OCI-LY7 (cell line): ENCODE measurements around the gene CD36. TPM values are rescaled to one million over a fixed set of nuclear protein-coding genes. Genes with fewer than 3 reads are reported as not detected.

Experiments
- BruUV-seq: library from RNA; stranded (reverse); fragments of 400-500 nt; replicated peaks from 2 replicates; lab custom pipeline; 2021; lab: Mats Ljungman, UMichigan
- CTCF ChIA-PET: fragments of 300-600 bp; sonication (Branson Sonifier 250); formaldehyde crosslinking; loops from one replicate; lab custom pipeline; 2022; ENCODE audit warnings: antibody characterized with exemption; ENCODE audit not compliant: unreplicated experiment; lab: Charles Lee
- POLR2A ChIA-PET: fragments of 300-600 bp; sonication (Branson Sonifier 250); formaldehyde crosslinking; loops from one replicate; lab custom pipeline; 2022; ENCODE audit warnings: antibody characterized with exemption; lab: Charles Lee
- DNase-seq: peaks from one replicate; pipeline ENCODE4 v3.0.0-alpha.2; 2015; ENCODE audit warnings: low spot score
- H2AFZ ChIP-seq: fragments of 200-600 bp; sonication (generic), shearing (Covaris generic); 2 replicates; pipeline ENCODE4 v1.6.1; 2014; ENCODE audit warnings: mild to moderate bottlenecking, antibody characterized with exemption, low read length, moderate library complexity
- H3K27ac ChIP-seq: fragments of 200-600 bp; sonication (generic); 2 replicates; pipeline ENCODE4 v1.5.1; 2014; ENCODE audit warnings: mixed run types, low read depth, mild to moderate bottlenecking, moderate library complexity, low read length, inconsistent platforms; ENCODE audit not compliant: poor library complexity, severe bottlenecking
- H3K36me3 ChIP-seq: fragments of 200-600 bp; sonication (generic); 2 replicates; pipeline ENCODE4 v1.6.1; 2014; ENCODE audit warnings: mild to moderate bottlenecking, antibody characterized with exemption, low read length, moderate library complexity, mixed read lengths; ENCODE audit not compliant: insufficient read depth
- H3K4me1 ChIP-seq: fragments of 200-600 bp; sonication (generic); 2 replicates; pipeline ENCODE4 v1.5.1; 2014; ENCODE audit warnings: mild to moderate bottlenecking, low read length; ENCODE audit not compliant: insufficient read depth, poor library complexity, severe bottlenecking
- H3K4me2 ChIP-seq: fragments of 200-600 bp; sonication (generic); 2 replicates; pipeline ENCODE4 v1.6.1; 2014; ENCODE audit warnings: mild to moderate bottlenecking, low read length
- H3K4me3 ChIP-seq: fragments of 200-600 bp; sonication (generic); 2 replicates; pipeline ENCODE4 v1.5.1; 2014; ENCODE audit warnings: mild to moderate bottlenecking, low read depth, low read length; ENCODE audit not compliant: poor library complexity, severe bottlenecking
- H3K79me2 ChIP-seq: fragments of 200-600 bp; sonication (generic); 2 replicates; pipeline ENCODE4 v1.6.1; 2016; ENCODE audit warnings: low read depth, mild to moderate bottlenecking, low read length, moderate library complexity, mixed read lengths; ENCODE audit not compliant: insufficient read depth
- H3K9me2 ChIP-seq: fragments of 200-600 bp; sonication (generic); 2 replicates; pipeline ENCODE4 v1.6.1; 2016; ENCODE audit warnings: mild to moderate bottlenecking, low read length, mixed read lengths; ENCODE audit not compliant: insufficient read depth
- H3K9me3 ChIP-seq: fragments of 200-600 bp; sonication (generic); 2 replicates; pipeline ENCODE4 v1.6.1; 2014; ENCODE audit warnings: mild to moderate bottlenecking, mixed run types, low read length, mixed read lengths
- H4K20me1 ChIP-seq: fragments of 200-600 bp; sonication (generic); 2 replicates; pipeline ENCODE4 v1.6.1; 2014; ENCODE audit warnings: mild to moderate bottlenecking, antibody characterized with exemption, low read length, moderate library complexity, mixed read lengths; ENCODE audit not compliant: insufficient read depth
- CTCF ChIP-seq: fragments of 200-600 bp; sonication (generic); conservative IDR thresholded peaks from 2 replicates; pipeline ENCODE4 v1.5.1; 2014; ENCODE audit warnings: mild to moderate bottlenecking, antibody characterized with exemption, low read length, moderate library complexity, mixed read lengths
- EZH2phosphoT487 ChIP-seq: fragments of 200-600 bp; sonication (generic); IDR thresholded peaks from 2 replicates; pipeline ENCODE4 v1.6.1; 2018; ENCODE audit warnings: low read depth, borderline replicate concordance, mild to moderate bottlenecking, mixed run types, antibody characterized with exemption, low read length, moderate library complexity, mixed read lengths
- intact Hi-C: fragments of 100-400 bp; cut with micrococcal nuclease; formaldehyde crosslinking; loops from one replicate; pipeline ENCODE4 v1.10.0; 2022; ENCODE audit not compliant: unreplicated experiment
- total RNA-seq, 2 experiments: library from RNA; depleted of rRNA in 1 of 2; stranded (reverse); fragments of >200 nt in 1 of 2; shearing (Covaris generic) in 1 of 2; gene quantifications; 2 replicates each; pipeline ENCODE4 v1.2.3, GENCODE V29; 2014 to 2022

CD36 gene
- total RNA-seq, 2 experiments from 2014 or later: not detected

- no TSS peak for BruUV-seq
Measured at GRCh38 chr7:80600046-80600445, 38.4 kb upstream of the CD36 start.

GRCh38 chr7:80601999-80602398, 36.4 kb upstream of the CD36 start:
- TF ChIP-seq EZH2phosphoT487 (no peak), CTCF (no peak)
- POLR2A ChIA-PET: no interaction called here
- Histone ChIP-seq H3K79me2 (no peaks in the 10 kb centered on the region), H3K4me3 (no peak overlapping the region), H2AFZ (no peak overlapping the region), H4K20me1 (no peaks in the 10 kb centered on the region), H3K36me3 (no peaks in the 10 kb centered on the region), H3K9me2 (no peaks in the 10 kb centered on the region), H3K4me1 (no peaks in the 10 kb centered on the region), H3K9me3 (no peaks in the 10 kb centered on the region), H3K27ac (no peak overlapping the region), H3K4me2 (no peak overlapping the region)
- BruUV-seq: no TSS peak
- DNase-seq: no peak
- intact Hi-C loops: no loop called here
- CTCF ChIA-PET: no interaction called here

More at GRCh38 chr7:80600046-80600445, 38.4 kb upstream of the CD36 start:
- TF ChIP-seq EZH2phosphoT487 (no peak), CTCF (no peak)
- H3K9me3 ChIP-seq: no peaks in the 10 kb centered on the region
- H3K4me3 ChIP-seq: no peak overlapping the region
- no peaks in the 10 kb centered on the region for H3K4me1 ChIP-seq
- no peak overlapping the region for H2AFZ ChIP-seq
- H4K20me1 ChIP-seq: no peaks in the 10 kb centered on the region
- no peaks in the 10 kb centered on the region for H3K36me3 ChIP-seq
- intact Hi-C loops: no loop called here
- no peaks in the 10 kb centered on the region for H3K9me2 ChIP-seq
- CTCF ChIA-PET: no interaction called here
- H3K4me2 ChIP-seq: no peak overlapping the region
- DNase-seq: no peak
- POLR2A ChIA-PET: interaction anchor here (0.7 kb wide), 1 partner anchor 627 kb away, joined by 3 read pairs; no protein-coding TSS in a partner anchor
- no peaks in the 10 kb centered on the region for H3K79me2 ChIP-seq
- H3K27ac ChIP-seq: no peak overlapping the region

- H4K20me1 ChIP-seq: no peaks in the 10 kb centered on the region
- H3K79me2 ChIP-seq: no peaks in the 10 kb centered on the region
- H3K4me3 ChIP-seq: no peak overlapping the region
- H3K27ac ChIP-seq: no peak overlapping the region
- no peaks in the 10 kb centered on the region for H3K36me3 ChIP-seq
- no peaks in the 10 kb centered on the region for H3K4me1 ChIP-seq
- H3K9me3 ChIP-seq: no peaks in the 10 kb centered on the region
- ChIA-PET POLR2A (interaction anchor here (1.3 kb wide), 1 partner anchor 9 kb away, joined by 4 read pairs; no protein-coding TSS in a partner anchor), CTCF (no interaction called here)
- BruUV-seq: no TSS peak
- H3K4me2 ChIP-seq: no peak overlapping the region
- TF ChIP-seq EZH2phosphoT487 (no peak), CTCF (no peak)
- no peaks in the 10 kb centered on the region for H3K9me2 ChIP-seq
- DNase-seq: no peak
- intact Hi-C loops: no loop called here
- H2AFZ ChIP-seq: no peak overlapping the region
Measured at GRCh38 chr7:80603940-80604339, 34.5 kb upstream of the CD36 start.
